ENCODE measurements around the gene RPS3. TPM values are rescaled to one million over a fixed set of nuclear protein-coding genes. Genes with fewer than 3 reads are reported as not detected.
A peak's percentile ranks its signal among the peaks of the same experiment; 100 is the strongest.

Gene RPS3
- total RNA-seq, 3 donors from 2014 or later = 1,703 to 2,122 (median 2,056) TPM

GRCh38 chr11:75449271-75449670, 50.0 kb downstream of the RPS3 start:
- ATAC-seq = no peak

GRCh38 chr11:75449776-75450175, 50.5 kb downstream of the RPS3 start:
- no peak overlapping the region for H3K4me3 ChIP-seq
- H3K9me3 ChIP-seq = no peaks in the 10 kb centered on the region
- TF ChIP-seq CTCF (IDR thresholded peaks at IDR 0.05) = no peak
- no peaks in the 10 kb centered on the region for H3K36me3 ChIP-seq (ENCODE audit: low read depth)
- no peak for ATAC-seq
- intact Hi-C loops (cut with DNase I, micrococcal nuclease) = no loop called here
- DNase-seq = peak in 1 of 3 donors; percentile 30
- no peaks in the 10 kb centered on the region for H3K4me1 ChIP-seq (ENCODE audit: low read depth)

More at GRCh38 chr11:75449271-75449670, 50.0 kb downstream of the RPS3 start:
- H3K4me3 ChIP-seq = no peak overlapping the region
- H3K9me3 ChIP-seq = no peaks in the 10 kb centered on the region
- no peaks in the 10 kb centered on the region for H3K4me1 ChIP-seq (ENCODE audit: low read depth)
- DNase-seq = no peak
- TF ChIP-seq CTCF (IDR thresholded peaks at IDR 0.05) = no peak
- H3K36me3 ChIP-seq (ENCODE audit: low read depth) = no peaks in the 10 kb centered on the region
- intact Hi-C loops (cut with DNase I, micrococcal nuclease) = no loop called here

DNA sequence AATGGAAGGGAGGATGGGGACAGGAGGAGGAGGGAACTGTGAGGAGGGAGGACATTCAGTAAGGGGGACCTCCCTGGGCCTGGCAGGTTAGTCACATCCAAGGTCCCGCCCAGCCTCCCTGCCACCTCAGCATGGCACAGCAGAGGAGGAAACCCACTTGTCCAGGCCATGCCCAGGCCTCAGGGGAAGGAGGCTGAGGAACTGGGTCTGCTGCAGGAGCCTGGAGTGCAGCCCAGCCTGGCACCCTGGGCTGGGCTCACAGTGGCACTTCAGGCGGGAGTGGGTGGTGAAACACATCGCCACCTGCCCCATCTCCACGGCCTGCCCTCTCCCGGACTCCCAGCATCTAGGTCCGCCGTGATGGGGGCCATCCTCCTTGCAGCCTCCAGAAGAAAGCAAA, 50.9 kb downstream of the RPS3 start:
- intact Hi-C loops (cut with DNase I, micrococcal nuclease) = no loop called here
- no peaks in the 10 kb centered on the region for H3K36me3 ChIP-seq (ENCODE audit: low read depth)
- H3K9me3 ChIP-seq = no peaks in the 10 kb centered on the region
- H3K4me1 ChIP-seq (ENCODE audit: low read depth) = no peaks in the 10 kb centered on the region
- ATAC-seq (no peak), DNase-seq (peak in 1 of 3 donors; percentile 27)
- H3K4me3 ChIP-seq = no peak overlapping the region
- no peak for TF ChIP-seq CTCF (IDR thresholded peaks at IDR 0.05)

GRCh38 chr11:75450826-75451821, 51.8 kb downstream of the RPS3 start:
- Histone ChIP-seq H3K4me1 (ENCODE audit: low read depth) (no peaks in the 10 kb centered on the region), H3K9me3 (no peaks in the 10 kb centered on the region), H3K36me3 (ENCODE audit: low read depth) (no peaks in the 10 kb centered on the region), H3K4me3 (no peak overlapping the region)
- peak; percentile 14 for TF ChIP-seq CTCF (IDR thresholded peaks at IDR 0.05)
- DNase-seq (peak in 1 of 3 donors; percentile 47), ATAC-seq (peak; percentile 47)
- intact Hi-C loops (cut with DNase I, micrococcal nuclease) = no loop called here

DNA sequence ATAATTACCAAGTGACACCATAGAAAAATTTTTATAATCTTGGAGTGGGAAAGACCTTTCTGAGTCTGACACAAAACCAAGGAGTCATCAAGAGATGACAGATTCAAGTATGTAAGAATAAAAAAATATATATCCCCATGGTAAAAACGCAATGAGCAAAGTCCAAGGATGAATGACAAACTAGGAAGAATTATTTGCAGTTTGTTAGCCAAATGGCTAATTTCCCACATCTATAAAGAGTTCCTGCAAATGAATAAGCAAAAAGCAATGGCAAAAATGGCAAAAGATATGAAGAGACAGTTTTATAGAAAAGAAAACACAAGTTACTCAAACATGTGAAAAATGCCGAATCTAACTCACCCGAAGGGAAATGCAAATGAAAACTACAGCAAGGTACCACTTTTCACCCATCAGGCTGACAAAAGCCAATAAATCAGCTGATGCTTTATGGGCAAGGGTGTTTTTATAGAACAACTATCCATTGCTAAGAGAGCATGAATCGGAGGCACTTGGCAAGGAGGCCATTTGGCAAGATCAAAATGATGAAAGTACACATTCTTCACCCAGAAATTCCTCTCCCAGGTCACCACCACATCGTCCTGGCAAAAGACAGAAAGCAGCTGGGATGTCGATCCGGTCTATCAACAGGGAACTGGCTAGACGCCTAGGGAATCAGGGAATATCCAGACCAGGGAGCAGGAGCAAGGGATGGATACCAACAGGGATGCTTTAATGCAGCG, 54.8 kb downstream of the RPS3 start:
- intact Hi-C loops (cut with DNase I, micrococcal nuclease) = no loop called here
- no peak for TF ChIP-seq CTCF (IDR thresholded peaks at IDR 0.05)
- DNase-seq (peak in 1 of 3 donors; percentile 5), ATAC-seq (no peak)
- Histone ChIP-seq H3K4me1 (ENCODE audit: low read depth) (no peaks in the 10 kb centered on the region), H3K4me3 (no peak overlapping the region), H3K36me3 (ENCODE audit: low read depth) (no peaks in the 10 kb centered on the region), H3K9me3 (no peaks in the 10 kb centered on the region)
